ENCODE results near the gene SCT. TPM values are rescaled to one million over a fixed set of nuclear protein-coding genes. Genes with fewer than 3 reads are reported as not detected.

SCT gene
- total and polyA plus RNA-seq, 10 donors = 1.1 to 3.8 (median 1.7) TPM; not detected in 3

GRCh38 chr11:643849-644738, 17.1 kb upstream of the SCT start:
- H3K27ac ChIP-seq = no peak overlapping the region
- TF ChIP-seq CTCF (IDR thresholded peaks at IDR 0.05 in 8 of 11, conservative IDR thresholded peaks at IDR 0.05 in 3 of 11) (no peak), POLR2AphosphoS5 (IDR thresholded peaks at IDR 0.05) (peak in 1 of 3 donors; percentile 30), POLR2A (IDR thresholded peaks at IDR 0.05) (no peak)
- no peak overlapping the region for H3K4me3 ChIP-seq
- 89 to 95% (median 94%) methylated on average over 34 to 50 of the region's 50 CpGs for WGBS, 5 donors
- intact Hi-C loops (cut with DNase I; ENCODE audit: low total_unique reads) = no loop called here
- peaks cover 0 to 32% (median 18%) of the 10 kb centered on the region in 6 donors for H3K4me1 ChIP-seq
- no peak for DNase-seq
- peaks cover 0 to 18% (median 12%) of the 10 kb centered on the region in 7 donors for H3K27me3 ChIP-seq (replicated peaks in 1 of 7)
- H3K9me3 ChIP-seq = no peaks in the 10 kb centered on the region
- peaks cover 0 to 71% (median 14%) of the 10 kb centered on the region in 6 donors for H3K36me3 ChIP-seq

- peaks cover 2 to 40% (median 25%) of the 10 kb centered on the region in 6 donors for H3K4me1 ChIP-seq
- intact Hi-C loops (cut with DNase I; ENCODE audit: low total_unique reads) = no loop called here
- peaks cover 0 to 63% (median 14%) of the 10 kb centered on the region in 6 donors for H3K36me3 ChIP-seq
- no peak overlapping the region for H3K4me3 ChIP-seq
- H3K27ac ChIP-seq = no peak overlapping the region
- DNase-seq = no peak
- no peaks in the 10 kb centered on the region for H3K9me3 ChIP-seq
- no peak for TF ChIP-seq CTCF (IDR thresholded peaks at IDR 0.05 in 8 of 11, conservative IDR thresholded peaks at IDR 0.05 in 3 of 11)
- no peak for TF ChIP-seq POLR2A (IDR thresholded peaks at IDR 0.05)
- H3K27me3 ChIP-seq (replicated peaks in 1 of 7) = peaks cover 0 to 26% (median 20%) of the 10 kb centered on the region in 7 donors
- 86 to 96% (median 92%) methylated on average over 8 to 9 of the region's 9 CpGs for WGBS, 5 donors
Observed at GRCh38 chr11:643366-643765, 16.4 kb upstream of the SCT start.

DNA sequence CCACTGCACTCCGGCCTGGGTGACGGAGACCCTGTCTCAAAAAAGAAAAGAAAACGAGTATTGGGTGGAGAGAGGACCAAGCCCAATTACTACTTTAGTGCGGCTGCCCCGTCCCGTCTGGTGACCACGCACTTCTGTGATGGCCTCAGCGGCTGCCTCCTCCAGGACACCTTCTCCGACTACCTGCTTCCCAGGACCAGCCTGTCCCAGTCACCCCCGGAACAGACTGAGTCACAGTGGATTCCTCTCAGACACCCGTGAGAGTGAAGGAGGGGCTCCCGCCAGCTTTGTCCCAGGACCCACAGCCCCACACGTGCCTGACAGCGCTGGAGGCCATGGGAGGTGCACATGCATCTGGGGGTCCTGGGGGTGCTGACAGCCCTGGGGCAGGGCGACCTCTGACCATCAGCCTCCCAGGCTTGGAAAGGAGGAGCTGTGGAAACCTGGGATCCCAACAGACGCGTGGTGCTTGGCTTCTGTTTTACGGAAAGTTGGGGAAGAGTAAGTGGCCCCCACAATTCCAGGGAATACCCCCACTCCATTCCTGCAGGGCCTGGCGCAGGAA, 14.9 kb upstream of the SCT start:
- H3K36me3 ChIP-seq = peaks cover 0 to 48% (median 14%) of the 10 kb centered on the region in 6 donors
- H3K4me3 ChIP-seq = no peak overlapping the region
- 92 to 96% (median 95%) methylated on average over 19 of the region's 19 CpGs for WGBS, 5 donors
- H3K27ac ChIP-seq = peak overlapping the region in 2 of 8 donors; percentile 48 to 57
- H3K27me3 ChIP-seq (replicated peaks in 1 of 7) = peaks cover 0 to 40% (median 35%) of the 10 kb centered on the region in 7 donors
- peaks cover 10 to 54% (median 37%) of the 10 kb centered on the region in 6 donors for H3K4me1 ChIP-seq
- no peaks in the 10 kb centered on the region for H3K9me3 ChIP-seq
- no peak for DNase-seq
- peak in 1 of 3 donors; percentile 23 for TF ChIP-seq POLR2AphosphoS5 (IDR thresholded peaks at IDR 0.05)
- no peak for TF ChIP-seq CTCF (IDR thresholded peaks at IDR 0.05 in 8 of 11, conservative IDR thresholded peaks at IDR 0.05 in 3 of 11)
- intact Hi-C loops (cut with DNase I; ENCODE audit: low total_unique reads) = no loop called here
